NCI-H146 treated with DMSO at 0.1 percent for 48 hours (cell line): Measurements from ENCODE around the gene OR2T4.
A peak's percentile ranks its signal among the peaks of the same experiment; 100 is the strongest.

Source experiments
- DNase-seq: peaks from one replicate; lab custom pipeline; 2025; ENCODE audit not compliant: unreplicated experiment; lab: John Stamatoyannopoulos, UW

OR2T4 gene, protein sequence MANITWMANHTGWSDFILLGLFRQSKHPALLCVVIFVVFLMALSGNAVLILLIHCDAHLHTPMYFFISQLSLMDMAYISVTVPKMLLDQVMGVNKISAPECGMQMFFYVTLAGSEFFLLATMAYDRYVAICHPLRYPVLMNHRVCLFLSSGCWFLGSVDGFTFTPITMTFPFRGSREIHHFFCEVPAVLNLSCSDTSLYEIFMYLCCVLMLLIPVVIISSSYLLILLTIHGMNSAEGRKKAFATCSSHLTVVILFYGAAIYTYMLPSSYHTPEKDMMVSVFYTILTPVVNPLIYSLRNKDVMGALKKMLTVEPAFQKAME

DNA sequence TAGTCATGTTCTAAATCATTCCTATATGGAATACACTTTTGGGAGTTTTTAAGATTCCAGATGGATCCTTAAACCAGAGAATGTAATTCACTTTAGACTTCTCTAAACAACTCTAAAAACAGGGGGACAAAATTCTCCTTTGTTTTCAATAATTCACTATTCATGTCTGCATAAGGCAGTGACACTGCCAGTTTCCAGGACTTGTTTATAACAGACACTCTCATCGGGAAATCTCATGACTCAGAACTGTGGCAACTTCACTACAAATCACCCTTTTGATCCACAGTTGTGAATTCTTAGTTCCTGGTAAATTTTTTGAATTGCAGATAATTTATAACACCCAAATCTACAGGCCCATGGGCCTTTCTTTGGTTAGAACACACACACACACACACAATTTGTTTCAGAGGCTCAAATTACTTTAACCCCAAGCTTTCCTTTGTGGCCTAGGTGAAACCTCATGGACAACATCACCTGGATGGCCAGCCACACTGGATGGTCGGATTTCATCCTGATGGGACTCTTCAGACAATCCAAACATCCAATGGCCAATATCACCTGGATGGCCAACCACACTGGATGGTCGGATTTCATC is at the start of gene OR2T4:
Gene OR2T4 (plus strand): TSS at position 545 of the 595 bp plus-strand sequence. CDS start 0 bp downstream, at position 545.
- no peak for DNase-seq

DNA sequence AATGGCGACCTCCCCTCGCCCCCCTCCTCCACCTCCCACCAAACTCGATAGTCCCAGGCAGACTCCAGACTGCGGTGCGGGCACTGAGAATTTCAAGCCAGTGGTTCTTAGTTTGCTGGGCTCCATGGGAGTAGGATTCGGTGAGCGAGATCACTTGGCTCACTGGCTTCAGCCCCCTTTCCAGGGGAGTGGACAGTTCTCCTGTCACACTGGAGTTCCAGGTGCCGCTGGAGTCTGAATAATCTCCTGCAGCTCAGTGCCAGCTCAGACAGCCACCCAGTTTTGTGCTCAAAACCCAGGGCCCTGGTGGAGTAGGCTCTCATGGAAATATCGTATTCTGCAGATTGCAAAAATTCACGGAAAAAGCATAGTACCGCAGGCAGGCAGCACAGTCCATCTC is 44.7 kb upstream of the OR2T4 start:
- DNase-seq: no peak

DNA sequence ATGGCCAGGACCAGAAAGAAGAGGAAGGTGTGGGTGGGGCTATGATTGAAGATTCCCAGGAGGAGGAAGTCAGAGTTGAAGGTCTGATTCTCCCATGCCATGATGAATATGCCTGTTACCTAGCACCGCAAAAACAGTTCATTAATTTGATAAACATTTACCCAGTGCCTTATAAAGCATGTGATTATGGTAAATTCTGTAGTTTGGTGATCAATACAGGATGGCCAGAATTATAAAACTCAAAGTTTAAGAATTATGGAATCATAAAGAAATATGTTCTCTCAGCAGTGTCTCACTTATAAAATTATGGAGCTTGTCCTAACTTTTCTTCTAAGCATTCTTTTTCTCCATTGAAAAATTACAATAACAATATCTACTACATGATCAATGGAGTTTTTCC is 37.0 kb upstream of the OR2T4 start, which contains the start of gene OR2M7:
Gene OR2M7 (minus strand): TSS at position 101 of the 400 bp plus-strand sequence. CDS start 0 bp downstream, at position 101.
- DNase-seq: no peak

DNA sequence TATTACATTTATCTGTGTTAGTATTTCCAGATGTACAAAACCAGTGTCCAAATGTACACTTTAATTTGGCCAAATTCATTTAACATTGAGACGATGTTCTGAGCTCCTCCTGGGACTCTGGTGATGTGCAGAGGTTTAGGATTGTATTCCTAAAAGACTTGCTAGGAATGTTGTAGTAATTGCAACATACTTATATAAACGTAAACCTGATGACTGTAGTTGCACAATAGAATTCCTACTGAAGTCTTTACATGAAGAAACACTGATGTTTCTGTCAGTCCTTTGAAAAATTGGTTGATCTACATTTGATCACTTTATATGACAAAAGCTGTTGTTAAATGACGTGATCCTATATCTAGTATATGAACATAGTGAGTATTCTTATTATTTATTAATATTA is 18.0 kb upstream of the OR2T4 start:
- no peak for DNase-seq

DNA sequence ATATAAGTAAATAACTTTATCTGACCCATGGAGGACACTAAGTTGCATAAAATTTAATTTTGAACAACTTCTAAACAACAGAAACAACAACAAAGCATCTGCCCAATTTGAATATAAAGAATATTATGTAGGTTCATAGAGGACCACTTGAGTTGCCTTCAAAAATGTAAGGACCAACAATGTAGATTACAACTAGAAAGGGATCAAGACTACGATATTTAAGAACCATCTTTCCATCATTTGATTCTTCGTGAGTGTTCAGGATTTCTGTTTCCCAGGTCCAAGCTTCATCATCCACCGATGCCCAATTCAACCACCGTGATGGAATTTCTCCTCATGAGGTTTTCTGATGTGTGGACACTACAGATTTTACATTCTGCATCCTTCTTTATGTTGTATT is 13.0 kb upstream of the OR2T4 start, which contains the start of gene OR14C36:
Gene OR14C36 (plus strand): TSS at position 301 of the 400 bp plus-strand sequence. CDS start 0 bp downstream, at position 301.
- no peak for DNase-seq

DNA sequence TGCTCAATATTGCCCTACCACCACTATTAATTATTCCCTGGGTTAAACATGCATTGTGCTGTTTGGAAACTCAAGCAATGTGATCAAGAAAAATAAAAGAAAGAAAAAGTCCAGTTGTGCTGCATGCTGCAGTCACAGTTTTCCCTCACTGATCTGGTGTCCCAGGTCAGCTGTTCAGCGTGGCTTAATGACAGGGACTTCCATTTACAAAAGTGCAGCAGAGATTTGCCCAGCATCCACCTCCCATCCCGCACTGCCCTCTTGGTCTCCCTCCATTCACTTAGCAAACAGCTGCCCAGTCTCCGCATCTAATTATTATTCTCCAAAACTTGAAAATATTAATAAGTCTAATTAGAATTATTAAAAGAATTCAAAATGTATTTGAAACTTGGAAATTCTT is 2.0 kb upstream of the OR2T4 start:
- DNase-seq: no peak

DNA sequence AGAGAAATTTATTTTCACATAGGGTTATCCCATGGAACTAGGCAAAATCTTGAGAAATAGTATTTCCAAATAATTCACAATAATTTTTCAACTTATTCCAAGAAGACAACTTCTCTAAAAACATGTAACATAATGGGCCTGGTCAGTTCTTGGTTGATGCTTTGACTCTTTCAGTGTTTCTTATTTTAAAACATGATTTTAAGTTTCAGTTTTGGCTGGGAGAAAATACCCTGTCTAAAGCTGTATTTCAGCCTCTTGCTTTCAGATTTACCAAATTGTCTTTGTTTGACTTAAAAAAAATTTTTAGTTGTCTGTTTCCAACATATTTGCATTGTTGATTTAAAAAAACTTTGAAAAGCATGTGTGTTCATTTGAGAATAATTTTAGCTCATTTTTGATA is 5.1 kb downstream of the OR2T4 start:
- no peak for DNase-seq

DNA sequence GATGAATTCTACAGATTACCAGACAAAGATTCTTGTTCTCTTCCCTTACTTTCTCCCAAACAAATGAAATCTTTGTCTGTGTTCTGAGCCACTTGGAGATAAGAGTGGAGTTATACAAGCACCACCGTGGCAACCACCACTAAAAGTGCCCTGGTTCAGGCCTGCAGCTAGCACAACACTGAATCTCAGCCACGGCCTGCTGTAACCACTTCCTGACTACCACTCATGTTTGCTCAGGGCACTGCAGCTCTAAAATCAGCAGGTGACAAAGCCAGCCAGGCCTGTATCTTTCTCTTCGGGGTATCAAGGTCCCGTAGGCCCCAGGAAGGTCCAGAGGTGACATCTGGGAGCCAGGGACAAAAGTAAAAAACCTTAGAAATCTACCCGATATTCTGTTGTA is 10.9 kb downstream of the OR2T4 start:
- DNase-seq: no peak

DNA sequence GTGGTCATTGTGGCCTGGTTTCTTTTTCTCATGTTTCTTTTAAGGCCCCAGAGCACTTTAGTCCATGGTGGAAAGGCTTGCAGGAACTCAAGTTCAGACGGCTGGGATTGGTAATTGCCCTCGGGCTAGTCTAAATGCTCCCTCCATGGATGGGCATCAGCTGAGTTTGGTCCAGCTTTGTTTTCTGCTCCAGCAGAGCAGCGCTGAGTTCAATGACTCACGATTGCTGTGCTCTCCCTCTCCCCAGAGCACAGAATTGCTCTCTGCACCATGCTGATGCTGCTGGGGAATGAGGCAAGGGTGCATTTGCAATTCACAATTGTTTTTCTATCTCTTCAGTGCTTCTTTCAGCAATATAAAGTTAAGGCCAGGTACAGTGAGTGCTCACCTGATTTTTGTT is 12.3 kb downstream of the OR2T4 start:
- no peak for DNase-seq

DNA sequence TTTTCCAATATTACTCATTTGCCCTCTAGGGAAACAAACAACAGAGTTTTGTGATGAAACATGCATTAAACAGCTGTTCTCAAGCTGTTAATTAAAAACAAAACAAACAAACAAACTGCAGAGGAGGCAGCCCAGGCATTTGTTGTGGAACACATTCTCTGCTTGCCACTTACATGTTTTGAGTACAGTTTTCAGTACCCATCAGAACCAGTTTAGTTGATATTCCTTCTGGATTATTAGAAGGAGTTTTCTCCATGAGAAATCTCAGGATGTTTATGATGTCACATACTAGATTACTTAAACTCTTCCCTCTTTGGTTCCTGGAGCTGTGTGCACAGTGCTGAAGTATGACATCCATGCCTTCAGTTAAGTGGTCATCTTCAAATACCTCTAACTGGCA is 14.0 kb downstream of the OR2T4 start, which contains the start of gene OR2T6:
Gene OR2T6 (plus strand): TSS at position 301 of the 400 bp plus-strand sequence. CDS start 11,863 bp downstream, outside the sequence.
- no peak for DNase-seq

DNA sequence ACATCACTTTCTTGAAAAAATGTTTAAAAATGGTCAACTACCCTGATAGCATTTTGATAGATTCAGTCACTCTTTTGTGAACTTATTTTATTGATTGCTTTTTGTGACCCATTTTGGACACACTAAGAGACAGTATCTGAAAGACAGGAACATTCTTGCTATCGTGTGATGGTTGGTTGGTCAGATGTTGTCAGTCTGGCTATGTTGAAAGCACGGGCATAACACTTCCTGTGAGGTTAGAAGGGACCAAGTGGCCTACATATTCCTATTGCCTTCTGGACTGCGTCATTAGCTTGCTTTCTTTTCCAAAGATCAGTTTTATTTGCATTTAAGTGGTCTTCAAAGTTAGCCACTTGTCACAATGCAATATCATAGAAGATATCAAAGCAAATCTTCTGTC is 15.5 kb downstream of the OR2T4 start:
- no peak for DNase-seq

DNA sequence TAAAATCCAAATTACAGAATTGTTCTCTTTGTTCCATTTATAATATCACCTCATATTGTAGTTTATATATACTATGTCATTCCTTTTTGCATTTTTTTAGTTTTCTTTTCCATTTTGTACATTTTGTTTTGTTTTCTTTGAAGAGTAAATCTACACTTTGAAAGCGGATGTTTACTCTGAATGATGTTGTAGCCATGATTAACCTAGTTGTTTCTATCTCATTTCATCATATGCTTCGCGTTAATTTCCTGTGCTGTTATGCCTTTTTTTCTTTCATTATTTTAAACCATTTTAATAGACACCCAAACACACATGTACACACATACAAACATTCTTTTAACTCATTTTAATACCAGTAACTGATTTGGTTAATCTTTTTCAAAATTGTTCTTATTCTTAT is 19.4 kb downstream of the OR2T4 start:
- DNase-seq: no peak

DNA sequence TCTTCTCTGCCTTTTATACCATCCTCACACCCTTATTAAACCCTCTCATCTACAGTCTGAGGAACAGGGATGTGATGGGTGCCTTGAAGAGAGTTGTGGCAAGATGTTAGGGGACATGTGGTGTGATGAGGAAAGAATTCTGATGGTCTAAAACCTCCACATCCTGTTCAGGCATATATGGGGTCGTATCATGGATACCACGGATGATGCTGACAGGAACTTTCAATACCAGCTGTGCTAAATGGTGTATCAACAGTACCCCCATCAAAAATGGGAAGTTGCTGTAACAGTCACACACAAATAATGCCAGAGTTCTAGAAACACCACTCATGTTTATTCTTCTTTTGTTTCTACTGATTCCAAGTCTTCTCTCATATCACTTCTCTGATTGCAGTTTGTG is 27.0 kb downstream of the OR2T4 start:
- no peak for DNase-seq

DNA sequence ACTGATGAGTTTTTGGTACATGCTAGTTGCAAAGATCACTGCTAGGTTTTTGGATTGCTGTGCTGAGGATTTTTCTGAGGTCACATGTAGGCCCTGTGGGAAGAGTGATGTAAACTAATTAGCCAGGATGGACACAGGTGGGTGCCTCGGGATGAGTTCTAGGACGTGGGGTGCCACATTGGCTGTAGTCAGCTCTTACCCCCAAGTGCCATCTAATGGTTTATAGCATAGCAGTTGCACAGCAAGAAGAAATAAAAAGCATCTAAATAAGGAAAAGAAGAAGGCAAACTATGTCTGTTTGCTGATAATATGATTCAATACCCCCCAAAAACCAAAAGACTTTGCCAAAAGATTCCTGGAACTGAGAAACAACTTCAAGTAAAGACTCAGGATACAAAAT is 31.6 kb downstream of the OR2T4 start:
- DNase-seq: no peak

DNA sequence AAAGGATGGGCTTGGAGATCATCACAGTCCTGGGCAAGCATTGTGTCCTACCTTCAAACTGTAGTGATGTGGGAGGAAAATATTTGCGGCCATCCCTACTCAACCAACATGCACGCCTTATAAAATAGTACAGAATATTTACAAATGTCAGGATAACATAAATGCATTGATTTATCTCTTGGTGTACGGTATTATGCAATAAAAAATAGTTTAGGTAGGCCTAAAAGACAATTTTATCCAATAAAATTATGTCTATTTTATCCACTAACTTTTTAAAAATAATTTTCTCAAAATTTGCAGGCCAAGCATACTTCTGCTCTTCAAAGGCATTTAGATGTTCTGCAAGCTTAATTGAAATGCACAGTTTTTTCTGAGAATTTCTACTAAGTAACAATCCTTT is 41.3 kb downstream of the OR2T4 start, which contains the start of gene OR2T1:
Gene OR2T1 (plus strand): TSS at position 301 of the 400 bp plus-strand sequence. CDS start 3,100 bp downstream, outside the sequence.
- no peak for DNase-seq

DNA sequence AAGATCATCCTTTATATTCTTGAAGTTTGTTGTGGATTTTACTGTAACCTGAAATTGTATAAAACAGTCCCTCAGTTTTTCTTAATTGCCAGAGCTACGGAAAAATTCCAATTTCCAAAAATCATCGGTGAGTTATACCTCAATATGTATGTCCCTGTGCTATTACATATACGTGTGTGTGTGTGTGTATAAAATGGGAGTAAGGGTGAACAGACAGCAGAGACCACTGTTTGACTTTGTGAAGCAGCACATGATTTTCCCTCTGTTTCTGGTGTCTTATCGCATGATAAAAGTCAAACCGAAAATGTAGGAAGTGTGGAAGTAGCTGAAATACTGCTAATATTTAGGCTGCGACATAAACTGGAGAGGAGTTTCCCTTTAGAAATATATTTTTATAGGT is 42.6 kb downstream of the OR2T4 start:
- DNase-seq: peak; percentile 30

DNA sequence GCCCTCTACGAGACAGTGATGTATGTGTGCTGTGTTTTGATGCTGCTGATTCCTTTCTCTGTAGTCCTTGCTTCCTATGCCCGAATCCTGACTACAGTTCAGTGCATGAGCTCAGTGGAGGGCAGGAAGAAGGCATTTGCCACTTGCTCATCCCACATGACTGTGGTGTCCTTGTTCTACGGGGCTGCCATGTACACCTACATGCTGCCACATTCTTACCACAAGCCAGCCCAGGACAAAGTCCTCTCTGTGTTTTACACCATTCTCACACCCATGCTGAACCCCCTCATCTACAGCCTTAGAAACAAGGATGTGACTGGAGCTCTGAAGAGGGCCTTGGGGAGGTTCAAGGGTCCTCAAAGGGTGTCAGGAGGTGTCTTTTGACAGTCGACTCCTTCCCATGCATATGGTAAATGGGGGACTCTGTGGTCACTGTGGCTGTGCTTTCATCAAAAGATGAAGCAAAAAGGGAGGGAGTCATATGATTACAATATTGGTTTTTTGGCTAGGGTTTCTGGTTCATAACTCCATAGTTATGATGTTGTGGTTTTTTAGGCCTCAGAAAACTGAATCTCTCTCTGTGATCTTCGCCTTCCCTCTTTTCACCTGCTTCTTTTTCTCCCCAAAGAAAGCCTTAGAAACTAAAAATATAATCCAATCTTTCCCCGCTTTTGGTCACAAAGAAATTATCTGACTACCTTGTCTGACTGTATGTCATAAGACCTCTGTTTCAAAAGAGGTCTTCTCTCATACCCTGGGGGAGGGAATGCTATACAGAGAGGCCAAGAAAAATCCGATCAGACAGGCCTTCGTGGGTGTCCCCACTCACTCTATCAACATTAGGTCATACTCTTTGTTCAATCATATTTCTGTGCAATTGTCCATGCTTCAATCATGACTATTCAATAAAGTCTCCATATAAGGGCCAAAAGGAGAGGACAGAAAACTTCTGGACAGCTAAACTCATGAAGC is 45.5 kb downstream of the OR2T4 start:
- no peak for DNase-seq
